A549 (cell line): Measurements from ENCODE around the gene HMGN4. TPM values are rescaled to one million over a fixed set of nuclear protein-coding genes. Genes with fewer than 3 reads are reported as not detected.

ENCODE experiments used
- ATAC-seq, 2 experiments: fragments of 200-7000 bp in 1 of 2; fragments of >200 bp in 1 of 2; cut with Nextera tagmentation in 1 of 2; cut with Tn5 transposase in 1 of 2; 3 replicates each; pipeline versions ENCODE4 v1.8.0 to v1.9.1; 2018 to 2020; ENCODE audit warnings: mild to moderate bottlenecking in 1 of 2, moderate library complexity in 1 of 2
- CTCF ChIA-PET: fragments of 300-600 bp; sonication (Branson Sonifier 250); formaldehyde crosslinking; extraction: SDS; loops from one replicate; lab custom pipeline; 2021; ENCODE audit warnings: antibody characterized with exemption, inconsistent platforms; lab: Yijun Ruan, JAX
- POLR2A ChIA-PET: fragments of 350-600 bp; formaldehyde crosslinking; extraction: SDS; loops from one replicate; lab custom pipeline; 2021; ENCODE audit warnings: antibody characterized with exemption, inconsistent platforms; lab: Yijun Ruan, JAX
- DNase-seq, 2 experiments: peaks; one replicate each; pipeline versions ENCODE4 v3.0.0 to v3.0.0-alpha.2; 2011 to 2016; ENCODE audit warnings: low read depth in 1 of 2, low spot score in 1 of 2
- FAIRE-seq: peaks from 2 replicates; lab custom pipeline; 2011; peaks lifted over from hg19 to GRCh38; lab: Jason Lieb, UNC
- H3K27ac ChIP-seq, 2 experiments: fragments of >200 bp; sonication (Bioruptor Twin); formaldehyde crosslinking; 3 replicates each; pipeline ENCODE4 v1.5.1; 2016 to 2017
- H3K4me1 ChIP-seq: fragments of >200 bp; sonication (Bioruptor Twin); formaldehyde crosslinking; 3 replicates; pipeline ENCODE4 v1.6.1; 2016
- H3K4me2 ChIP-seq: fragments of >200 bp; sonication (Bioruptor Twin); formaldehyde crosslinking; 3 replicates; pipeline ENCODE4 v1.6.1; 2016
- H3K4me3 ChIP-seq: fragments of >200 bp; sonication (Bioruptor Twin); formaldehyde crosslinking; 3 replicates; pipeline ENCODE4 v1.5.1; 2016
- H3K9me3 ChIP-seq: fragments of >200 bp; sonication (Bioruptor Twin); formaldehyde crosslinking; 3 replicates; pipeline ENCODE4 v1.6.1; 2016
- BHLHE40 ChIP-seq: IDR thresholded peaks from 2 replicates; pipeline ENCODE4 v1.6.1; 2012; ENCODE audit warnings: low read depth, low read length, inconsistent platforms
- CEBPB ChIP-seq, 2 experiments: fragments of >200 bp in 1 of 2; sonication (Bioruptor Twin) in 1 of 2; formaldehyde crosslinking in 1 of 2; IDR thresholded peaks; 2 replicates each; pipeline ENCODE4 v1.6.1; 2012 to 2016
- CHD2 ChIP-seq: fragments of 150-350 bp; IDR thresholded peaks from 2 replicates; pipeline ENCODE4 v1.6.1; 2014; ENCODE audit warnings: low read length; ENCODE audit not compliant: partially characterized antibody
- CHD4 ChIP-seq: fragments of 200-600 bp; sonication (generic); IDR thresholded peaks from 2 replicates; pipeline ENCODE4 v1.6.1; 2016; ENCODE audit warnings: antibody characterized with exemption, mild to moderate bottlenecking, borderline replicate concordance
- EHMT2 ChIP-seq: fragments of 200-600 bp; sonication (generic); IDR thresholded peaks from 2 replicates; pipeline ENCODE4 v1.6.1; 2016; ENCODE audit warnings: antibody characterized with exemption, low read depth, mild to moderate bottlenecking, moderate library complexity
- FOSL2 ChIP-seq, 2 experiments: fragments of 450-650 bp in 1 of 2; fragments of >200 bp in 1 of 2; sonication (Bioruptor Twin) in 1 of 2; formaldehyde crosslinking; IDR thresholded peaks; 2 replicates each; pipeline versions ENCODE4 v1.5.0 to v1.6.1; 2016 to 2020; ENCODE audit warnings: mild to moderate bottlenecking in 1 of 2, moderate library complexity in 1 of 2
- NFE2L2 ChIP-seq: fragments of 150-350 bp; conservative IDR thresholded peaks from 2 replicates; pipeline ENCODE4 v1.6.1; 2014; ENCODE audit warnings: low read length
- PHF8 ChIP-seq: fragments of 200-600 bp; sonication (generic); IDR thresholded peaks from 2 replicates; pipeline ENCODE4 v1.6.1; 2016; ENCODE audit warnings: low read depth, mild to moderate bottlenecking, antibody characterized with exemption, moderate library complexity, borderline replicate concordance
- RAD21 ChIP-seq, 2 experiments: fragments of >200 bp in 1 of 2; sonication (Bioruptor Twin) in 1 of 2; formaldehyde crosslinking in 1 of 2; IDR thresholded peaks in 1 of 2; conservative IDR thresholded peaks in 1 of 2; 2 replicates in 1 of 2; 3 replicates in 1 of 2; pipeline ENCODE4 v1.6.1; 2012 to 2018; ENCODE audit warnings: inconsistent platforms in 1 of 2
- RFX5 ChIP-seq: fragments of 450-650 bp; IDR thresholded peaks from 2 replicates; pipeline ENCODE4 v1.7.1; 2014; ENCODE audit warnings: antibody characterized with exemption, mild to moderate bottlenecking, moderate library complexity
- SREBF2 ChIP-seq: fragments of 450-650 bp; IDR thresholded peaks from 2 replicates; pipeline ENCODE4 v1.6.1; 2014; ENCODE audit warnings: mild to moderate bottlenecking, moderate library complexity
- ZC3H11A ChIP-seq: fragments of 450-650 bp; IDR thresholded peaks from 2 replicates; pipeline ENCODE4 v1.6.1; 2014; ENCODE audit warnings: antibody characterized with exemption, mild to moderate bottlenecking
- ZFP36 ChIP-seq: fragments of 450-650 bp; IDR thresholded peaks from 2 replicates; pipeline ENCODE4 v1.6.1; 2014; ENCODE audit warnings: borderline replicate concordance; ENCODE audit not compliant: partially characterized antibody
- WGBS: methylation state at CpG from one replicate; pipeline ENCODE4 v1.1.6; 2017; ENCODE audit errors: missing lambda C conversion rate; 5-methylcytosine and 5-hydroxymethylcytosine counted together
- polyA plus RNA-seq, 4 experiments: library from polyadenylated mRNA; depleted of rRNA in 3 of 4; stranded (reverse); fragments of >200 nt; fragmentation: RNase III in 1 of 4; extraction: RNeasy Plus Mini Kit Qiagen cat#74134 plus additional on column Dnase treatment in 1 of 4; gene quantifications; 2 replicates in 3 of 4; 3 replicates in 1 of 4; pipeline ENCODE4 v1.2.3, GENCODE V29; 2011 to 2017
- TF ChIP-seq, protein P1 (sequence below): fragments of 250-450 bp; sonication (Bioruptor Pico); IDR thresholded peaks from 2 replicates; pipeline ENCODE4 v1.5.0; 2021; ENCODE audit warnings: mild to moderate bottlenecking, moderate library complexity, borderline replicate concordance
- TF ChIP-seq, protein P2 (sequence below): IDR thresholded peaks from 2 replicates; pipeline ENCODE4 v1.6.1; 2012; ENCODE audit warnings: low read depth, borderline replicate concordance
- TF ChIP-seq, protein P3 (sequence below): IDR thresholded peaks from 2 replicates; pipeline ENCODE4 v1.6.1; 2012
- TF ChIP-seq, protein P4 (sequence below): fragments of 200-600 bp; sonication (generic); IDR thresholded peaks from 2 replicates; pipeline ENCODE4 v1.6.1; 2016; ENCODE audit warnings: antibody characterized with exemption, mild to moderate bottlenecking, moderate library complexity

Gene HMGN4
- polyA plus RNA-seq, 2 of the 4 experiments (the other 2 are of a cell fraction), result 55.0 to 59.0 TPM

DNA sequence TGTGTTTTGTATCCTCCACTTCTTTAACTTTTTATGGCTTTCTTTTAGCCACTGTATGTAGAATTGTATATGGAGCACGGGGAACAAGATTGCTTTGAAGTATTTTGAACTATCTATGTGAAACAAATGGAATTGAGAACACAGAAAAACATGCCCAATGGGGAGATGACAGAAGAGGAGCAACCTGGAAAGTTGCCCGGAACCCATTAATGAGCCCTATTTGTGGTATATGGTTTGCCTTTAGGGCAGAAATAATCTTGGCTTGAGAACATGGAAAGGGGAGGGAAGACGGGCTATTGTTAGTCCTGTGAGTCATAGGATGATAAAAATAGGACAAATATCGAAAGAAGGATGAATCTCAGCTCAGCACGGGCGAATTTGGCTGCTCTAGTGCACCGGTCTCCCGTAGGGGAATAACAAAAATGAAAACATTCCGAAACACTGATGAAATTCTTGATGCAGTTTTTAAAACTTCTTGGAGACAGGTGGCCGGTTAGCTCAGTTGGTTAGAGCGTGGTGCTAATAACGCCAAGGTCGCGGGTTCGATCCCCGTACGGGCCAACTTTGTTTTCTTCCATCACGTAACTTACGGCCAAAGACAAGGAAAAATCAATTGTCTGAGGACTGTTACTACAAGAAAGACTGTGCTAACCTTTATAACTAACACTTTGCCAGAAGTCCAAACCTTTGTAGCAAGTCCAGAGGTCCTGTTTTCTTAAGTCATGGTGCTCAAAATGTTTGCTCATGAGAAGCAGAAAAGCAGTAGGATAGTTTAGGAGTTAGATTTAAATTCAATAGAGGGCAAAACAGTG, 15.7 kb downstream of the HMGN4 start:
- ATAC-seq, result peak; percentile 35 to 58
- TF ChIP-seq NFE2L2, result no peak
- TF ChIP-seq, protein P1, sequence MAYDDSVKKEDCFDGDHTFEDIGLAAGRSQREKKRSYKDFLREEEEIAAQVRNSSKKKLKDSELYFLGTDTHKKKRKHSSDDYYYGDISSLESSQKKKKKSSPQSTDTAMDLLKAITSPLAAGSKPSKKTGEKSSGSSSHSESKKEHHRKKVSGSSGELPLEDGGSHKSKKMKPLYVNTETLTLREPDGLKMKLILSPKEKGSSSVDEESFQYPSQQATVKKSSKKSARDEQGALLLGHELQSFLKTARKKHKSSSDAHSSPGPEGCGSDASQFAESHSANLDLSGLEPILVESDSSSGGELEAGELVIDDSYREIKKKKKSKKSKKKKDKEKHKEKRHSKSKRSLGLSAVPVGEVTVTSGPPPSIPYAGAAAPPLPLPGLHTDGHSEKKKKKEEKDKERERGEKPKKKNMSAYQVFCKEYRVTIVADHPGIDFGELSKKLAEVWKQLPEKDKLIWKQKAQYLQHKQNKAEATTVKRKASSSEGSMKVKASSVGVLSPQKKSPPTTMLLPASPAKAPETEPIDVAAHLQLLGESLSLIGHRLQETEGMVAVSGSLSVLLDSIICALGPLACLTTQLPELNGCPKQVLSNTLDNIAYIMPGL (CRISPR knock-in tag), result peak; percentile 68; the same call in 1 of the 2 replicates
- TF ChIP-seq CHD4, result no peak
- TF ChIP-seq EHMT2, result no peak
- TF ChIP-seq SREBF2, result peak; percentile 64
- TF ChIP-seq CEBPB (IDR thresholded peaks at IDR 0.05), result peak in 1 of 2 experiments; percentile 42; a peak in 1 of 4 replicates
- TF ChIP-seq PHF8, result 0 out of 2 replicates have a peak, but pooled peaks have one; percentile 24
- TF ChIP-seq FOSL2 (IDR thresholded peaks at IDR 0.05), result no peak
- TF ChIP-seq FOSL2 (CRISPR knock-in tag; IDR thresholded peaks at IDR 0.05), result peak; percentile 52
- TF ChIP-seq BHLHE40, result no peak
- peak in 1 of 2 experiments; percentile 1; a peak in 1 of 5 replicates for TF ChIP-seq RAD21 (conservative IDR thresholded peaks at IDR 0.05 in 1 of 2, IDR thresholded peaks at IDR 0.05 in 1 of 2)
- TF ChIP-seq CHD2, result no peak
- no peak for TF ChIP-seq RFX5
- Histone ChIP-seq H3K4me1 (peaks cover 9% of the 10 kb centered on the region; the same call in 2 of the 3 replicates), H3K4me2 (peak overlapping the region; percentile 89), H3K9me3 (no peaks in the 10 kb centered on the region), H3K27ac (peak overlapping the region; percentile 41 to 81; a peak in 4 of 6 replicates), H3K4me3 (peak overlapping the region; percentile 48)
- WGBS, result under 1% methylated on average over 19 of the region's 19 CpGs
- ChIA-PET POLR2A (interaction anchor here (0.8 to 1.6 kb wide), 4 partner anchors 16 to 23 kb away, joined by 3 to 7 read pairs (median 4); partner anchors contain the start of gene HMGN4), CTCF (interaction anchor here (1.3 to 1.9 kb wide), 3 partner anchors 16 to 212 kb away, joined by 4 to 7 read pairs (median 6); no protein-coding TSS in a partner anchor)
- no peak for FAIRE-seq
- DNase-seq, result peak in 1 of 2 experiments; percentile 86

DNA sequence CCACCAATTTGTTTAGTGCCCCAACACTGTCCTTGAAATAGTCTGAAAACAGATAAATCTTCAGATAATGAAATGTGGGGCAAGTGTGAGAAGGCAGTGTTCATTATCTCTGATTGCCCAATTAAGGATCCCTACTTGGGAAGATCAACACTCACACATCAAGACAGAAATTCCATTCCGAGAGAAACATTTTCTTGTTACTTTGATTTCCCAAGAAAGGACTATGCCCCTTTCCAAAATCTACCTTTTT, 16.2 kb downstream of the HMGN4 start:
- H3K27ac ChIP-seq, result peak overlapping the region; percentile 41 to 81; a peak in 5 of 6 replicates
- CTCF ChIA-PET, result interaction anchor here (1.1 to 1.9 kb wide), 4 partner anchors 15 to 213 kb away, joined by 3 to 7 read pairs (median 5); no protein-coding TSS in a partner anchor
- WGBS, result 0% methylated on average over 1 of the region's 1 CpG

More for the DNA sequence above, 16.2 kb downstream of the HMGN4 start:
- Histone ChIP-seq H3K4me3 (peak overlapping the region; percentile 48), H3K9me3 (no peaks in the 10 kb centered on the region), H3K4me2 (peak overlapping the region; percentile 89), H3K4me1 (peaks cover 9% of the 10 kb centered on the region; the same call in 2 of the 3 replicates)
- DNase-seq (no peak), FAIRE-seq (no peak), ATAC-seq (no peak)
- POLR2A ChIA-PET, result interaction anchor here (1.0 to 1.6 kb wide), 2 partner anchors 17 kb away, joined by 4 to 7 read pairs; partner anchors contain the start of gene HMGN4
- TF ChIP-seq, protein P2, sequence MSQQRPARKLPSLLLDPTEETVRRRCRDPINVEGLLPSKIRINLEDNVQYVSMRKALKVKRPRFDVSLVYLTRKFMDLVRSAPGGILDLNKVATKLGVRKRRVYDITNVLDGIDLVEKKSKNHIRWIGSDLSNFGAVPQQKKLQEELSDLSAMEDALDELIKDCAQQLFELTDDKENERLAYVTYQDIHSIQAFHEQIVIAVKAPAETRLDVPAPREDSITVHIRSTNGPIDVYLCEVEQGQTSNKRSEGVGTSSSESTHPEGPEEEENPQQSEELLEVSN, result no peak
- no peak for TF ChIP-seq ZC3H11A
- TF ChIP-seq, protein P3, sequence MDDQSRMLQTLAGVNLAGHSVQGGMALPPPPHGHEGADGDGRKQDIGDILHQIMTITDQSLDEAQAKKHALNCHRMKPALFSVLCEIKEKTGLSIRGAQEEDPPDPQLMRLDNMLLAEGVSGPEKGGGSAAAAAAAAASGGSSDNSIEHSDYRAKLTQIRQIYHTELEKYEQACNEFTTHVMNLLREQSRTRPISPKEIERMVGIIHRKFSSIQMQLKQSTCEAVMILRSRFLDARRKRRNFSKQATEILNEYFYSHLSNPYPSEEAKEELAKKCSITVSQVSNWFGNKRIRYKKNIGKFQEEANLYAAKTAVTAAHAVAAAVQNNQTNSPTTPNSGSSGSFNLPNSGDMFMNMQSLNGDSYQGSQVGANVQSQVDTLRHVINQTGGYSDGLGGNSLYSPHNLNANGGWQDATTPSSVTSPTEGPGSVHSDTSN, result no peak
- TF ChIP-seq BHLHE40, result no peak
- TF ChIP-seq, protein P1 (CRISPR knock-in tag), result 0 out of 2 replicates have a peak, but pooled peaks have one; percentile 3
- TF ChIP-seq, protein P4, sequence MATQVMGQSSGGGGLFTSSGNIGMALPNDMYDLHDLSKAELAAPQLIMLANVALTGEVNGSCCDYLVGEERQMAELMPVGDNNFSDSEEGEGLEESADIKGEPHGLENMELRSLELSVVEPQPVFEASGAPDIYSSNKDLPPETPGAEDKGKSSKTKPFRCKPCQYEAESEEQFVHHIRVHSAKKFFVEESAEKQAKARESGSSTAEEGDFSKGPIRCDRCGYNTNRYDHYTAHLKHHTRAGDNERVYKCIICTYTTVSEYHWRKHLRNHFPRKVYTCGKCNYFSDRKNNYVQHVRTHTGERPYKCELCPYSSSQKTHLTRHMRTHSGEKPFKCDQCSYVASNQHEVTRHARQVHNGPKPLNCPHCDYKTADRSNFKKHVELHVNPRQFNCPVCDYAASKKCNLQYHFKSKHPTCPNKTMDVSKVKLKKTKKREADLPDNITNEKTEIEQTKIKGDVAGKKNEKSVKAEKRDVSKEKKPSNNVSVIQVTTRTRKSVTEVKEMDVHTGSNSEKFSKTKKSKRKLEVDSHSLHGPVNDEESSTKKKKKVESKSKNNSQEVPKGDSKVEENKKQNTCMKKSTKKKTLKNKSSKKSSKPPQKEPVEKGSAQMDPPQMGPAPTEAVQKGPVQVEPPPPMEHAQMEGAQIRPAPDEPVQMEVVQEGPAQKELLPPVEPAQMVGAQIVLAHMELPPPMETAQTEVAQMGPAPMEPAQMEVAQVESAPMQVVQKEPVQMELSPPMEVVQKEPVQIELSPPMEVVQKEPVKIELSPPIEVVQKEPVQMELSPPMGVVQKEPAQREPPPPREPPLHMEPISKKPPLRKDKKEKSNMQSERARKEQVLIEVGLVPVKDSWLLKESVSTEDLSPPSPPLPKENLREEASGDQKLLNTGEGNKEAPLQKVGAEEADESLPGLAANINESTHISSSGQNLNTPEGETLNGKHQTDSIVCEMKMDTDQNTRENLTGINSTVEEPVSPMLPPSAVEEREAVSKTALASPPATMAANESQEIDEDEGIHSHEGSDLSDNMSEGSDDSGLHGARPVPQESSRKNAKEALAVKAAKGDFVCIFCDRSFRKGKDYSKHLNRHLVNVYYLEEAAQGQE, result no peak
- no peak for TF ChIP-seq ZFP36
- TF ChIP-seq FOSL2 (IDR thresholded peaks at IDR 0.05), result no peak
- no peak for TF ChIP-seq FOSL2 (CRISPR knock-in tag; IDR thresholded peaks at IDR 0.05)
